CD4-positive, alpha-beta T cell (primary cell): ENCODE measurements around the gene ABCE1. TPM values are rescaled to one million over a fixed set of nuclear protein-coding genes. Genes with fewer than 3 reads are reported as not detected.

Source experiments
- ATAC-seq: fragments of 200-7000 bp; cut with Tn5 transposase; one replicate; pipeline ENCODE4 v1.10.0; 2022; ENCODE audit warnings: mild to moderate bottlenecking; ENCODE audit not compliant: poor library complexity
- CTCF ChIA-PET: fragments of 350-600 bp; sonication (Branson Sonifier 250); formaldehyde crosslinking; loops from one replicate; lab custom pipeline; 2021; ENCODE audit warnings: antibody characterized with exemption, inconsistent platforms; lab: Charles Lee
- POLR2A ChIA-PET: fragments of 350-600 bp; sonication (Branson Sonifier 250); formaldehyde crosslinking; loops from one replicate; lab custom pipeline; 2021; ENCODE audit warnings: antibody characterized with exemption, inconsistent platforms; lab: Charles Lee
- DNase-seq, 14 experiments: peaks; one replicate each; pipeline ENCODE4 v3.0.0-alpha.2; 2013 to 2020; ENCODE audit warnings: mixed read lengths in 2 of 14
- H3K27ac ChIP-seq, 2 donors: one replicate each; pipeline versions ENCODE4 v1.5.1 to v1.7.0; 2013; ENCODE audit warnings: low read length in 2 of 2, low read depth in 1 of 2, mild to moderate bottlenecking in 1 of 2
- H3K27me3 ChIP-seq, 2 experiments: 1 replicate in 1 of 2; 2 replicates in 1 of 2; pipeline versions ENCODE4 v1.6.1 to v1.7.0; 2013; ENCODE audit warnings: low read length in 2 of 2, control low read depth in 1 of 2, mild to moderate bottlenecking in 1 of 2, moderate library complexity in 1 of 2; ENCODE audit not compliant: insufficient read depth in 2 of 2, control insufficient read depth in 1 of 2
- H3K36me3 ChIP-seq: one replicate; pipeline ENCODE4 v1.6.1; 2013; ENCODE audit warnings: low read length, control low read depth; ENCODE audit not compliant: insufficient read depth
- H3K4me1 ChIP-seq: one replicate; pipeline ENCODE4 v1.6.1; 2013; ENCODE audit warnings: low read length, control low read depth; ENCODE audit not compliant: insufficient read depth
- H3K4me3 ChIP-seq: one replicate; pipeline ENCODE4 v1.5.1; 2013; ENCODE audit warnings: mild to moderate bottlenecking, low read length, moderate library complexity
- H3K9me3 ChIP-seq, 2 experiments: 1 replicate in 1 of 2; 2 replicates in 1 of 2; pipeline versions ENCODE4 v1.6.1 to v1.7.0; 2013; ENCODE audit warnings: low read length in 2 of 2, mild to moderate bottlenecking in 2 of 2, control low read depth in 1 of 2, moderate library complexity in 1 of 2; ENCODE audit not compliant: control insufficient read depth in 1 of 2, insufficient read depth in 1 of 2
- H3K27ac Mint-ChIP-seq: one replicate; pipeline ENCODE4 v1.8.0; 2020; ENCODE audit warnings: mixed read lengths
- H3K27me3 Mint-ChIP-seq: one replicate; pipeline ENCODE4 v1.8.0; 2021; ENCODE audit warnings: mixed read lengths
- H3K36me3 Mint-ChIP-seq: one replicate; pipeline ENCODE4 v1.8.0; 2021; ENCODE audit warnings: low read depth, mixed read lengths
- H3K4me1 Mint-ChIP-seq: one replicate; pipeline ENCODE4 v1.8.0; 2021; ENCODE audit warnings: low read depth, mixed read lengths
- H3K4me3 Mint-ChIP-seq: one replicate; pipeline ENCODE4 v1.8.0; 2020; ENCODE audit warnings: mild to moderate bottlenecking, mixed read lengths
- H3K9me3 Mint-ChIP-seq: one replicate; pipeline ENCODE4 v1.8.0; 2020; ENCODE audit warnings: mixed read lengths
- intact Hi-C, 2 experiments: fragments of 100-400 bp; cut with DNase I in 1 of 2; cut with micrococcal nuclease in 1 of 2; formaldehyde crosslinking; loops; one replicate each; pipeline versions ENCODE4 v1.15.1 to v1.9.0; 2023 to 2025; cut with DNase I, micrococcal nuclease
- total RNA-seq, 174 experiments: library from RNA in 2 of 174; stranded (reverse) in 2 of 174; gene quantifications; one replicate each; pipeline ENCODE4 v1.2.3 and lab custom pipeline; 2021 to 2026
- TF ChIP-seq, protein P1 (sequence below): fragments of 200-600 bp; IDR thresholded peaks from one replicate; pipeline ENCODE4 v1.8.0; 2022; ENCODE audit warnings: antibody characterized with exemption, mild to moderate bottlenecking

The ABCE1 gene
- total RNA-seq, 2 experiments from 2014 or later, result 50.1 to 50.6 TPM

DNA sequence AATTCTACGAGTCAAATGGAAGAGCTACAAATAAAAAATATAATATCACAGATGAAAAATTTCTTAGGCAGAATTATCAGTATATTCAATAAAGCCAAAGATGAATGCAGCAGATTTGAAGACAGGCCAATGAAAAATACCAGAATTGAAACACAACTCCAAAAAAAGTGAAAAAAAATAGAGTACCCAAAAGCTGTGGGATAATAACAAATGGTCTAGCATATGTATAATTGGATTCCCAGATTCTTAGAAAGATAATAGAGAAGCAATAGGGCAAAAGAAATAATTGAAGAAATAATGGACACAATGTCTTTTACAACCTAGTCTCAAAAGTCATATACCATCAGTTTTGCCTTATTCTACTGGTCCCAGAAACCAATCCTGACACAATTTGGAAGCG, 4.5 kb upstream of the ABCE1 start:
- no peaks in the 10 kb centered on the region for H3K27me3 ChIP-seq
- H3K9me3 ChIP-seq, result no peaks in the 10 kb centered on the region
- peaks cover 15% of the 10 kb centered on the region for H3K4me1 ChIP-seq
- Mint-ChIP-seq H3K27me3 (no peaks in the 10 kb centered on the region), H3K36me3 (peaks cover 83% of the 10 kb centered on the region), H3K4me3 (no peak overlapping the region), H3K27ac (no peak overlapping the region), H3K9me3 (no peaks in the 10 kb centered on the region), H3K4me1 (peaks cover 61% of the 10 kb centered on the region)
- DNase-seq (no peak), ATAC-seq (no peak)
- TF ChIP-seq, protein P1, sequence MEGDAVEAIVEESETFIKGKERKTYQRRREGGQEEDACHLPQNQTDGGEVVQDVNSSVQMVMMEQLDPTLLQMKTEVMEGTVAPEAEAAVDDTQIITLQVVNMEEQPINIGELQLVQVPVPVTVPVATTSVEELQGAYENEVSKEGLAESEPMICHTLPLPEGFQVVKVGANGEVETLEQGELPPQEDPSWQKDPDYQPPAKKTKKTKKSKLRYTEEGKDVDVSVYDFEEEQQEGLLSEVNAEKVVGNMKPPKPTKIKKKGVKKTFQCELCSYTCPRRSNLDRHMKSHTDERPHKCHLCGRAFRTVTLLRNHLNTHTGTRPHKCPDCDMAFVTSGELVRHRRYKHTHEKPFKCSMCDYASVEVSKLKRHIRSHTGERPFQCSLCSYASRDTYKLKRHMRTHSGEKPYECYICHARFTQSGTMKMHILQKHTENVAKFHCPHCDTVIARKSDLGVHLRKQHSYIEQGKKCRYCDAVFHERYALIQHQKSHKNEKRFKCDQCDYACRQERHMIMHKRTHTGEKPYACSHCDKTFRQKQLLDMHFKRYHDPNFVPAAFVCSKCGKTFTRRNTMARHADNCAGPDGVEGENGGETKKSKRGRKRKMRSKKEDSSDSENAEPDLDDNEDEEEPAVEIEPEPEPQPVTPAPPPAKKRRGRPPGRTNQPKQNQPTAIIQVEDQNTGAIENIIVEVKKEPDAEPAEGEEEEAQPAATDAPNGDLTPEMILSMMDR, result no peak
- POLR2A ChIA-PET, result no interaction called here
- peaks cover 46% of the 10 kb centered on the region for H3K36me3 ChIP-seq
- CTCF ChIA-PET, result no interaction called here
- no peak overlapping the region for H3K4me3 ChIP-seq
- intact Hi-C loops, result loop anchor here (10.0 kb wide), 3 partner anchors 521 to 1909 kb away; partner anchors contain the start of genes LSM6 (in 1 of the 2), MMAA (in 1 of the 2) and USP38 (in 1 of the 2)
- no peak overlapping the region for H3K27ac ChIP-seq

DNA sequence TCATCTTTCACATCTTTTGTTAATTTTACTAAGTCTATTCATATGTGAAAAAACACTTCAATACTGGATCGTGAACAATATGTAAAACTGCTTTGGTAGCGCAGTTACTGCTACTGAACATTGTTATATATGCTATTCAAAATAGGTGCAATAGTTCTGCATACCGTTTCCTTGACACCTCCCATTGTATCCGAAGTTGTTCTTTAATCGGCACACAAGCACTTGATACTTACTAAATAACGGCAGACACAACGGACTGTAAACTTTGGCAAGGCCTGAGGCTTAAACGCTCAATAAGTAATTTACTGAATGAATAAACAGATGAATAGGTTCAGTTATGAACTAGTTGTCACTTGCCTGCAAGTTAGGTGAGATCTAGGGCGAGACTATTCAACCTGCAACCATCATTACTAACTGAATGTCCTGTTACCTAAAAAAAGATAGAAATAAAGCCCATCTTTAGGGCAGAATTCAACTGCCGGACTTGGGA, 735 bp upstream of the ABCE1 start:
- Mint-ChIP-seq H3K4me3 (peak overlapping the region; percentile 95), H3K4me1 (peaks cover 55% of the 10 kb centered on the region), H3K36me3 (peaks cover 54% of the 10 kb centered on the region), H3K27ac (peak overlapping the region; percentile 99), H3K9me3 (no peaks in the 10 kb centered on the region), H3K27me3 (no peaks in the 10 kb centered on the region)
- TF ChIP-seq, protein P1, result no peak
- POLR2A ChIA-PET, result interaction anchor here (1.0 to 2.6 kb wide), 12 partner anchors 10 to 522 kb away, joined by 3 to 38 read pairs (median 6); partner anchors contain the start of genes MMAA and OTUD4
- Histone ChIP-seq H3K36me3 (peaks cover 30% of the 10 kb centered on the region), H3K4me1 (peaks cover 23% of the 10 kb centered on the region), H3K4me3 (peak overlapping the region; percentile 93), H3K9me3 (no peaks in the 10 kb centered on the region), H3K27me3 (no peaks in the 10 kb centered on the region), H3K27ac (peak overlapping the region; percentile 76 to 90)
- CTCF ChIA-PET, result interaction anchor here (1.4 to 2.4 kb wide), 2 partner anchors 84 to 1539 kb away, joined by 3 to 6 read pairs; no protein-coding TSS in a partner anchor
- ATAC-seq (no peak), DNase-seq (no peak)
- intact Hi-C loops, result loop anchor here (5.0 to 10.0 kb wide), 6 partner anchors 385 to 1913 kb away; partner anchors contain the start of genes MMAA (in 2 of the 2), LSM6 (in 1 of the 2), SMAD1 (in 1 of the 2) and USP38 (in 1 of the 2)

DNA sequence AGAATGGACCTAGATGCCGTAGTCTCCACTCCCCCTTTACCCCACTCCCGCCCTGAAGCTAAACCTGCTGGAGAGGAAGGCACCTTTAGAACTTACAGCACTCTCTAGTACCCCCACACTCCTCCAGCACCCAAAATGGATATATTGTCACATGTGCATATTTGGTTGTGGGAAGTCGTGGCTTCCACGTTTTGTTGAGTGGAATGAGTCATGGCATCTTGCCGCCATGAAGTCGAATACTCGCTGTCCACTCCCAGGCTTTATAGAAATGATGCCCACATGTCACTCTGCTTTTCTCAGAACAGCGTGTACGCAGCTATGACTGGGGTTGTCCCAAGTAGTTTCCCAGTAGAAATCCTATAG, 545 bp downstream of the ABCE1 start:
- ChIA-PET CTCF (interaction anchor here (1.4 to 2.4 kb wide), 2 partner anchors 82 to 1540 kb away, joined by 3 to 6 read pairs; no protein-coding TSS in a partner anchor), POLR2A (interaction anchor here (0.8 to 2.6 kb wide), 14 partner anchors 10 to 840 kb away, joined by 3 to 38 read pairs (median 6); partner anchors contain the start of genes MMAA, OTUD4 and ZNF827)
- Mint-ChIP-seq H3K4me1 (peaks cover 47% of the 10 kb centered on the region), H3K27ac (peak overlapping the region; percentile 99), H3K4me3 (peak overlapping the region; percentile 95), H3K27me3 (no peaks in the 10 kb centered on the region), H3K36me3 (peaks cover 41% of the 10 kb centered on the region), H3K9me3 (no peaks in the 10 kb centered on the region)
- TF ChIP-seq, protein P1, result no peak
- H3K36me3 ChIP-seq, result peaks cover 20% of the 10 kb centered on the region
- H3K4me3 ChIP-seq, result peak overlapping the region; percentile 93
- intact Hi-C loops, result loop anchor here (1.0 to 10.0 kb wide), 8 partner anchors 80 to 1914 kb away; partner anchors contain the start of genes MMAA (in 2 of the 2), LSM6 (in 1 of the 2), OTUD4 (in 1 of the 2) and SMAD1 (in 1 of the 2)
- ATAC-seq (peak; percentile 42), DNase-seq (peak in 11 of 14 experiments; percentile 8 to 75 (median 24))
- no peaks in the 10 kb centered on the region for H3K27me3 ChIP-seq
- peaks cover 25% of the 10 kb centered on the region for H3K4me1 ChIP-seq
- H3K27ac ChIP-seq, result peak overlapping the region; percentile 76 to 90
- no peaks in the 10 kb centered on the region for H3K9me3 ChIP-seq
